OCI-LY3 (cell line): ENCODE results near the gene PRSS33.

Experiments
- EZH2phosphoT487 ChIP-seq: fragments of 200-600 bp; shearing (Covaris generic); IDR thresholded peaks from 2 replicates; pipeline ENCODE4 v1.6.1; 2018; ENCODE audit warnings: antibody characterized with exemption, mixed run types, low read depth
- TF ChIP-seq, protein P1 (sequence below): fragments of 200-600, 300-600 bp; sonication (generic); IDR thresholded peaks from 2 replicates; pipeline ENCODE4 v1.5.1; 2014; ENCODE audit warnings: antibody characterized with exemption, low read length, low read depth

DNA sequence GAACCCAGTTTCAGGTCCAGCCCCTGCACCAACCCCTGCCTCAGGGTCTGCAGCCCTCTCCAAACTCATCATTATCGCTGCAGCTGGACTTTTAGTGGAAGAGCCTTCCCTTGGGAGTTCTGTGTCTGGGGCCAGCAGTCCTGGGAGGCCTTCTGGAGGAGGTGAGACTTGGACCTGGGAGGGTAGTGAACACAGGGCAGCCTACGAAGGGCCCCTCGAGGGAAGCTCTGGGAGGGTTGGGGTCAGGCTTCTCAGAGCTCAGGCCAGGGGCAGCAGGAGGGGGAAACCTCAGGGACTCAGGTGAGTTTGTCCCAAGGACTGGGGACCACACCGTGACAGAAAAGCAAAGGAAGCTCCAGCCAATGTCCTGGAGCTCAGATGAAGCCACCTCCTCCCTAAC is 46.2 kb downstream of the PRSS33 start:
- TF ChIP-seq, protein P1, sequence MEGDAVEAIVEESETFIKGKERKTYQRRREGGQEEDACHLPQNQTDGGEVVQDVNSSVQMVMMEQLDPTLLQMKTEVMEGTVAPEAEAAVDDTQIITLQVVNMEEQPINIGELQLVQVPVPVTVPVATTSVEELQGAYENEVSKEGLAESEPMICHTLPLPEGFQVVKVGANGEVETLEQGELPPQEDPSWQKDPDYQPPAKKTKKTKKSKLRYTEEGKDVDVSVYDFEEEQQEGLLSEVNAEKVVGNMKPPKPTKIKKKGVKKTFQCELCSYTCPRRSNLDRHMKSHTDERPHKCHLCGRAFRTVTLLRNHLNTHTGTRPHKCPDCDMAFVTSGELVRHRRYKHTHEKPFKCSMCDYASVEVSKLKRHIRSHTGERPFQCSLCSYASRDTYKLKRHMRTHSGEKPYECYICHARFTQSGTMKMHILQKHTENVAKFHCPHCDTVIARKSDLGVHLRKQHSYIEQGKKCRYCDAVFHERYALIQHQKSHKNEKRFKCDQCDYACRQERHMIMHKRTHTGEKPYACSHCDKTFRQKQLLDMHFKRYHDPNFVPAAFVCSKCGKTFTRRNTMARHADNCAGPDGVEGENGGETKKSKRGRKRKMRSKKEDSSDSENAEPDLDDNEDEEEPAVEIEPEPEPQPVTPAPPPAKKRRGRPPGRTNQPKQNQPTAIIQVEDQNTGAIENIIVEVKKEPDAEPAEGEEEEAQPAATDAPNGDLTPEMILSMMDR = no peak
- TF ChIP-seq EZH2phosphoT487 = no peak
